Liver (tissue), 3 donors: ENCODE measurements around the gene DTD1.

Source experiments
- CTCF ChIP-seq: fragments of 150-350 bp; IDR thresholded peaks from 2 replicates; pipeline ENCODE4 v1.5.1; 2017; ENCODE audit warnings: improper control_type of control experiment, low read depth, low read length; ENCODE audit not compliant: missing input control
- GABPA ChIP-seq, 2 donors: IDR thresholded peaks in 1 of 2; conservative IDR thresholded peaks in 1 of 2; 2 replicates each; pipeline ENCODE4 v1.6.1; 2016; ENCODE audit warnings: antibody characterized with exemption in 2 of 2, mild to moderate bottlenecking in 1 of 2, moderate library complexity in 1 of 2
- MAX ChIP-seq: IDR thresholded peaks from 2 replicates; pipeline ENCODE4 v1.6.1; 2016; ENCODE audit warnings: antibody characterized with exemption
- RAD21 ChIP-seq, 2 donors: IDR thresholded peaks; 2 replicates each; pipeline ENCODE4 v1.6.1; 2016; ENCODE audit warnings: antibody characterized with exemption in 2 of 2, mild to moderate bottlenecking in 2 of 2
- REST ChIP-seq: IDR thresholded peaks from 2 replicates; pipeline ENCODE4 v1.6.1; 2016; ENCODE audit warnings: antibody characterized with exemption, mild to moderate bottlenecking
- TAF1 ChIP-seq: conservative IDR thresholded peaks from 2 replicates; pipeline ENCODE4 v1.6.1; 2016; ENCODE audit warnings: antibody characterized with exemption, mild to moderate bottlenecking
- donor health status: healthy.
- donor health status: healthy.

GRCh38 chr20:18657575-18657974 lies 69.7 kb downstream of the DTD1 start:
- TF ChIP-seq CTCF (no peak), GABPA (IDR thresholded peaks at IDR 0.05 in 1 of 2, conservative IDR thresholded peaks at IDR 0.05 in 1 of 2) (no peak), RAD21 (IDR thresholded peaks at IDR 0.05) (no peak), REST (no peak), MAX (no peak), TAF1 (no peak)
